Gastroesophageal sphincter (tissue), 3 donors: ENCODE data around the gene ERBB4.

Experiments used
- CTCF ChIP-seq, 4 experiments: fragments of 200-600 bp in 2 of 4; fragments of 450-650 bp in 2 of 4; sonication (generic) in 1 of 4; IDR thresholded peaks; one replicate each; pipeline ENCODE4 v1.5.1; 2017 to 2019; ENCODE audit warnings: antibody characterized with exemption in 4 of 4, mild to moderate bottlenecking in 2 of 4, moderate library complexity in 2 of 4
- POLR2A ChIP-seq, 2 donors: fragments of 450-650 bp; IDR thresholded peaks; one replicate each; pipeline ENCODE4 v1.6.1; 2017; ENCODE audit warnings: antibody characterized with exemption in 2 of 2, mild to moderate bottlenecking in 2 of 2, moderate library complexity in 1 of 2

GRCh38 chr2:211344289-211344688 is 1194.3 kb downstream of the ERBB4 start:
- TF ChIP-seq CTCF (IDR thresholded peaks at IDR 0.05) (no peak), POLR2A (IDR thresholded peaks at IDR 0.05) (no peak)
